Body of pancreas (tissue), 4 donors: Measurements from ENCODE around the gene CBX6. TPM values are rescaled to one million over a fixed set of nuclear protein-coding genes. Genes with fewer than 3 reads are reported as not detected.

Experiments used
- ATAC-seq: fragments of 150-250 bp; one replicate; pipeline ENCODE4 v1.9.1; 2016
- DNase-seq, 4 donors: peaks; one replicate each; pipeline ENCODE4 v3.0.0-alpha.2; 2019
- H3K27ac ChIP-seq, 4 donors: fragments of 200-600 bp; sonication (generic); 1 replicate in 3 of 4; 2 replicates in 1 of 4; pipeline versions ENCODE4 v1.5.1 to v1.6.1; 2016 to 2019; ENCODE audit warnings: mild to moderate bottlenecking in 1 of 4, mixed read lengths in 1 of 4, moderate library complexity in 1 of 4
- H3K27me3 ChIP-seq, 2 donors: fragments of 200-600 bp; sonication (generic); one replicate each; pipeline ENCODE4 v1.6.0; 2016; ENCODE audit warnings: mild to moderate bottlenecking in 1 of 2
- H3K36me3 ChIP-seq, 2 donors: fragments of 200-600 bp; sonication (generic); replicated peaks in 1 of 2; 2 replicates each; pipeline ENCODE4 v1.5.1; 2016; ENCODE audit warnings: low read depth in 2 of 2; ENCODE audit not compliant: insufficient read depth in 1 of 2
- H3K4me1 ChIP-seq: fragments of 200-600 bp; sonication (generic); one replicate; pipeline ENCODE4 v1.6.0; 2016
- H3K4me3 ChIP-seq, 2 donors: fragments of 200-600 bp; sonication (generic); 1 replicate in 1 of 2; 2 replicates in 1 of 2; pipeline ENCODE4 v1.5.1; 2016 to 2019
- H3K9me3 ChIP-seq, 3 donors: fragments of 200-600 bp; sonication (generic); 1 replicate in 2 of 3; 2 replicates in 1 of 3; pipeline ENCODE4 v1.5.1; 2016
- POLR2A ChIP-seq, 3 donors: fragments of 450-650 bp; IDR thresholded peaks; one replicate each; pipeline ENCODE4 v1.6.1; 2016; ENCODE audit warnings: antibody characterized with exemption in 3 of 3, mild to moderate bottlenecking in 2 of 3
- WGBS, 2 donors: methylation state at CpG; one replicate each; pipeline ENCODE4 v1.1.5; 2017; 5-methylcytosine and 5-hydroxymethylcytosine counted together
- intact Hi-C: fragments of 100-400 bp; cut with DNase I; formaldehyde crosslinking; loops from one replicate; pipeline ENCODE4 v1.15.1; 2023
- total RNA-seq, 2 donors: library from RNA; depleted of rRNA; stranded (reverse); fragments of >200 nt; gene quantifications; one replicate each; pipeline ENCODE4 v1.1.0, GENCODE V29; 2016
- TF ChIP-seq, protein P1 (sequence below), 7 experiments: fragments of 450-650 bp in 4 of 7; fragments of 200-600 bp in 3 of 7; sonication (generic) in 3 of 7; IDR thresholded peaks; one replicate each; pipeline ENCODE4 v1.5.1; 2016 to 2019; ENCODE audit warnings: antibody characterized with exemption in 7 of 7

The CBX6 gene
- total RNA-seq, 2 donors from 2014 or later = 32.7 to 45.2 TPM

DNA sequence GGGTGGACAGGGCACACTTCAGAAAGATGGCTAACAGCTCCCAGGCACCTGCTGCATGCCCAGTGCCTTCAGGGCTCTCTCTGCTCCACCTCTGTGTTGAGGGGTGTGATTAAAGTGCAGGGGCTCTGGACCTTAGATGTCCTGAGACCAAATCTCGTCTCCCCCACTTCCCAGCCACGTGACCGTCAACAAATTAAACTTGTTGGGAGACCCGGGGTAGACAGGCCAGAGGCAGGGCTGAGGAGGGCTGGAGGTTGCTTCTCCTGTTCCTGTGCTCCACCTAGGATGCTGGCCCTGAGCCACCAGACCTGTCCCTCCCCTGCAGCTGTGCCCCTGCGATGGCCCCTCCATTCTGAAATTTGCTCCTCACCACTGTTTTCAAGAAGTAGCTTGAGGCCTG lies 45.2 kb downstream of the CBX6 start:
- ATAC-seq = no peak
- 83 to 100% methylated on average over 1 to 5 of the region's 5 CpGs for WGBS, 2 donors

GRCh38 chr22:38826386-38826785 lies 45.6 kb downstream of the CBX6 start:
- ATAC-seq = no peak
- DNase-seq = no peak
- H3K27ac ChIP-seq = no peak overlapping the region
- H3K9me3 ChIP-seq = no peaks in the 10 kb centered on the region
- H3K27me3 ChIP-seq = no peaks in the 10 kb centered on the region
- no peaks in the 10 kb centered on the region for H3K4me1 ChIP-seq
- no peaks in the 10 kb centered on the region for H3K36me3 ChIP-seq
- H3K4me3 ChIP-seq = no peak overlapping the region
- TF ChIP-seq, protein P1, sequence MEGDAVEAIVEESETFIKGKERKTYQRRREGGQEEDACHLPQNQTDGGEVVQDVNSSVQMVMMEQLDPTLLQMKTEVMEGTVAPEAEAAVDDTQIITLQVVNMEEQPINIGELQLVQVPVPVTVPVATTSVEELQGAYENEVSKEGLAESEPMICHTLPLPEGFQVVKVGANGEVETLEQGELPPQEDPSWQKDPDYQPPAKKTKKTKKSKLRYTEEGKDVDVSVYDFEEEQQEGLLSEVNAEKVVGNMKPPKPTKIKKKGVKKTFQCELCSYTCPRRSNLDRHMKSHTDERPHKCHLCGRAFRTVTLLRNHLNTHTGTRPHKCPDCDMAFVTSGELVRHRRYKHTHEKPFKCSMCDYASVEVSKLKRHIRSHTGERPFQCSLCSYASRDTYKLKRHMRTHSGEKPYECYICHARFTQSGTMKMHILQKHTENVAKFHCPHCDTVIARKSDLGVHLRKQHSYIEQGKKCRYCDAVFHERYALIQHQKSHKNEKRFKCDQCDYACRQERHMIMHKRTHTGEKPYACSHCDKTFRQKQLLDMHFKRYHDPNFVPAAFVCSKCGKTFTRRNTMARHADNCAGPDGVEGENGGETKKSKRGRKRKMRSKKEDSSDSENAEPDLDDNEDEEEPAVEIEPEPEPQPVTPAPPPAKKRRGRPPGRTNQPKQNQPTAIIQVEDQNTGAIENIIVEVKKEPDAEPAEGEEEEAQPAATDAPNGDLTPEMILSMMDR (IDR thresholded peaks at IDR 0.05) = no peak
- intact Hi-C loops = no loop called here
- WGBS, 2 donors = 87 to 92% methylated on average over 16 of the region's 16 CpGs

More for the DNA sequence above, 45.2 kb downstream of the CBX6 start:
- Histone ChIP-seq H3K27ac (no peak overlapping the region), H3K4me3 (no peak overlapping the region), H3K4me1 (no peaks in the 10 kb centered on the region), H3K36me3 (no peaks in the 10 kb centered on the region), H3K27me3 (no peaks in the 10 kb centered on the region), H3K9me3 (no peaks in the 10 kb centered on the region)
- intact Hi-C loops = no loop called here
- TF ChIP-seq, protein P1 (IDR thresholded peaks at IDR 0.05) = no peak
- TF ChIP-seq POLR2A (IDR thresholded peaks at IDR 0.05) = no peak
- no peak for DNase-seq

- ATAC-seq (peak; percentile 70), DNase-seq (peak; percentile 45 to 63 (median 51))
- intact Hi-C loops = no loop called here
- no peaks in the 10 kb centered on the region for H3K36me3 ChIP-seq
- H3K27me3 ChIP-seq = no peaks in the 10 kb centered on the region
- no peak for TF ChIP-seq POLR2A (IDR thresholded peaks at IDR 0.05)
- TF ChIP-seq, protein P1 (IDR thresholded peaks at IDR 0.05) = peak in 5 of 7 experiments; percentile 10 to 45 (median 39)
- WGBS, 2 donors = 16 to 19% methylated on average over 4 of the region's 4 CpGs
- no peaks in the 10 kb centered on the region for H3K4me1 ChIP-seq
- no peaks in the 10 kb centered on the region for H3K9me3 ChIP-seq
- H3K27ac ChIP-seq = no peak overlapping the region
- no peak overlapping the region for H3K4me3 ChIP-seq
Measured at GRCh38 chr22:38824585-38824984, 47.4 kb downstream of the CBX6 start.

DNA sequence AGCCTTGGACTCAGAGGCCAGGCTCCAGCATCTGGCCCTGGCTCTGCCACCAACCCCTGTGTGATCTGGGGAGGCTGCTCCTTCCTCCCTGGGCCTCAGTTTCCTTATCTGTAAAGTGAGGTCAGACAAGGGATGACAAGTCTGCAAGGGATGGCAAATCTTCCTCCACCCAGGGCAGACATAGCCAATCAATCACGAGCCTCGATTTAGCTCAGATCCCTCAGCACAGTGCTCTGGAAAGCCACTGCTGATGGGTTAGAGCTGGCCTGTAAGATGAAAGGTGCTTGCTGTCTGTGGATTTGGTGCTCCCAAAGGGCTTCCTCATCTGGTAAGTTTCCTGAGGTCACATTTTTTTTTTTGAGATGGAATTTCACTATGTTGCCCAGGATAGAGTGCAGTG lies 48.4 kb downstream of the CBX6 start:
- Histone ChIP-seq H3K4me3 (no peak overlapping the region), H3K9me3 (no peaks in the 10 kb centered on the region), H3K4me1 (no peaks in the 10 kb centered on the region), H3K36me3 (no peaks in the 10 kb centered on the region), H3K27ac (no peak overlapping the region), H3K27me3 (no peaks in the 10 kb centered on the region)
- 85 to 100% methylated on average over 1 to 2 of the region's 2 CpGs for WGBS, 2 donors
- no peak for ATAC-seq
- no peak for TF ChIP-seq POLR2A (IDR thresholded peaks at IDR 0.05)
- TF ChIP-seq, protein P1 (IDR thresholded peaks at IDR 0.05) = no peak
- DNase-seq = no peak
- intact Hi-C loops = no loop called here

DNA sequence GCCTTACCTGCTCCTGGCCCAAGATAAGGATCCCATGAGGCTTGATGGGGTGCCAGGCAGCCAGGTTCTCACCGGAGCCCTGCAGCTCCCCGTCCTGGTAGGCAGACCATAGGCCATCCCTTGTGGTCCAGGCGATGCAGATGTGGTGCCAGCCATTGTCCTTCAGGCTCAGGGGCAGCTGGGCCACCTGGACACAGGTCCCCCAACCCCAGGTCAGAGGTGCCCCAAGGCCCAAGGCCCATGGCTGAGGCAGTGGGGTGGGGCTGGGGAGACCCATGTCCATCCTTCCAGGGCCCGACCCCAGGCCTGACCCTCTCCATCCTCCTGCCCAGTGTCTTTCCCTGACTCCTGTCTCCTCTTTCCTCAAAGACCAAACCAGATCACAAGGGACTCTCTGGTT lies 48.9 kb downstream of the CBX6 start:
- Histone ChIP-seq H3K4me3 (no peak overlapping the region), H3K36me3 (no peaks in the 10 kb centered on the region), H3K27me3 (no peaks in the 10 kb centered on the region), H3K9me3 (no peaks in the 10 kb centered on the region), H3K27ac (no peak overlapping the region), H3K4me1 (no peaks in the 10 kb centered on the region)
- 83 to 88% methylated on average over 1 to 4 of the region's 4 CpGs for WGBS, 2 donors
- no peak for DNase-seq
- no peak for TF ChIP-seq POLR2A (IDR thresholded peaks at IDR 0.05)
- TF ChIP-seq, protein P1 (IDR thresholded peaks at IDR 0.05) = no peak
- ATAC-seq = no peak
- intact Hi-C loops = no loop called here
